Ammon's horn (tissue), 1 donor: ENCODE results near the gene LRRC38.
A peak's percentile ranks its signal among the peaks of the same experiment; 100 is the strongest.
"Not testable (repeated sequence)": the region's sequence is repeated elsewhere in the genome, so short reads cannot be mapped to it uniquely, and the experiment has no call there.

Experiments used
- DNase-seq: peaks from one replicate; pipeline ENCODE4 v3.0.0-alpha.2; 2016; ENCODE audit warnings: low spot score

The LRRC38 gene

DNA sequence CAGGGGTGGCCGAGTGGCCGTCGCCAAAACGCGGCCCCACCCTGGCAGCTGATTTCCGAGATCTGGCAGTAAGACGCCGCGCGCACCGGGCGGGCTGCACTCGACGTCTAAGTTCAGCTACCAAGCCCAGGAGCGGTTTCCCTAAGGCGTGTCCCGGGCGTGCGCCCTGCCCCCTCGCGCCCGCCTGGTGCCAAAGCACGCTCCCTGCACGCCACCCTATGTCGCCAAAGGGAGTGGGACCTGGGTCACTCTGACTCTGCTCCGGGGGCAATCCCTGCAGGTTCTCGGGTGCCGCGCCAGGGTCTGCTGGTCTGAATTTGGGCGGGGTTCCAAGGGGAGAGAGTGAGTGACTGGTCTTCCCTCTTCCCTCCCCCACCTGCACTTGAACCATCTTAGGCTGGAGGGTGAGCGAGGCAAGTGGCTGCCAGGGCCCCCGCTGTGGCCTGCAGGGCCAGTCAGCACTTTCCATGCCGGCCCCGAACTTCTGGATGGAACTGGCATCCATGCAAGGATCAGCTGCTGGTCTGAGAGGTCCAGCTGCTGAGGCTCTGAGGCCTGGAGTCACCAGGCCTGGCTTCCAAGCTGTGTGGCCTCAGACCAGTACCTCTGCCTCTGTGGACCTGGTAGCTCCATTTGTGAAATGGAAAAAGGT is at the start of gene LRRC38:
TSS of gene LRRC38 (minus strand) at position 109 of the 652 bp plus-strand sequence. CDS start 410 bp downstream, outside the sequence.
- DNase-seq = no peak

- DNase-seq = not testable (repeated sequence)
Observed at GRCh38 chr1:13562981-13563380, 49.2 kb upstream of the LRRC38 start.

DNA sequence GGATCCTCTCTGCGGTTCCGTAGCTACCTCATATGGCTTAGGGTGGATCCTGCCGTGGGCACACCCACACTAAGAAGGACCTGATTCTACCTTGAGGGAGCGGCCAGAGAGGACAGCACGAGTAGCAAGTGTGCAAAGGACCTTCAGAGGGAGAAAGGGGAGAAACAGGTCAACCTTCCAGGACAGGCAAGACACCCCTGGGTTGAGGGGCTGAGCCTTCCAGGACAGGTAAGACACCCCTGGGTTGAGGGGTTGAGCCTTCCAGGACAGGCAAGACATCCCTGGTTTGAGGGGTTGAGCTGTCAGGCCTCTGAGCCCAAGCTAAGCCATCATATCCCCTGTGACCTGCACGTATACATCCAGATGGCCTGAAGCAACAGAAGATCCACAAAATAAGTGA is 46.7 kb upstream of the LRRC38 start:
- DNase-seq = no peak

- no peak for DNase-seq
Observed at GRCh38 chr1:13556224-13556764, 42.5 kb upstream of the LRRC38 start.

DNA sequence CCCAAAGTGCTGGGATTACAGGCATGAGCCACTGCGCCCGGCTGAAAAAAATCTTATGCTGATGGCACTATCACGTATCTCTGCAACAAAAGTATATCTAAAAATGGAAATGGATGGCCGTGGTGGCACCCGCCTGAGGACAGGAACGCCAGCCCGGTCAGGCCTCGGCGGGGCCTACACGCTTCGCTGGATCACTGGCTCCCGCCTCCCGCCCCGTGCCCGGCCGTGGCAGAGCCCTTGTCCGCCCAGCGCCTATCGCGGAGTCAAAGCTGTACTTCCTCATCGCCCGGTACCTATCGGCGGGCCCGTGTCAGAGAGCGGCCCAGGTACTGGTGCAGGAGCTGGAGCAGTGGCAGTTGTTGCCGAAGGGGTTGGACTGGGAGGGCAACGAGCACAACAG is 41.0 kb upstream of the LRRC38 start:
- no peak for DNase-seq

- no peak for DNase-seq
Observed at GRCh38 chr1:13550663-13551062, 36.9 kb upstream of the LRRC38 start.

- DNase-seq = peak; percentile 80
Observed at GRCh38 chr1:13549521-13549920, 35.7 kb upstream of the LRRC38 start.

DNA sequence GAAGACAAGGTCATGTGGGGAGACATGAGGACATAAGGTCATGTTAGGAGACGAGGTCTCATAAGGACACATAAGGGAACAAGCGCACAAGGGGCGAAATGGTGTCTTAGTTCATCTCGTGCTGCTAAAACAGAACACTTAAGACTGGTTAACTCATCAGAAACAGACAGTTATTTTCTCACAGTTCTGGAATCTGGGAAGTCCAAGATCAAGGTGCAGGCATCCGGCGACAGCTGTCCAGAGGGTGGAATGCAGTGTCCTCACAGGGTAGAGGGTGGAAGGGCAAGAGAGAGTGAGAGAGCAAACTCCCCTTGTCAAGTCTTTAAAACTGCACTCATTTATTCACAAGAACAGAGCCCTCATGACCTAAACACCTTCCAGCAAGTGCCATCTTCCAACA is 35.2 kb upstream of the LRRC38 start:
- DNase-seq = no peak

DNA sequence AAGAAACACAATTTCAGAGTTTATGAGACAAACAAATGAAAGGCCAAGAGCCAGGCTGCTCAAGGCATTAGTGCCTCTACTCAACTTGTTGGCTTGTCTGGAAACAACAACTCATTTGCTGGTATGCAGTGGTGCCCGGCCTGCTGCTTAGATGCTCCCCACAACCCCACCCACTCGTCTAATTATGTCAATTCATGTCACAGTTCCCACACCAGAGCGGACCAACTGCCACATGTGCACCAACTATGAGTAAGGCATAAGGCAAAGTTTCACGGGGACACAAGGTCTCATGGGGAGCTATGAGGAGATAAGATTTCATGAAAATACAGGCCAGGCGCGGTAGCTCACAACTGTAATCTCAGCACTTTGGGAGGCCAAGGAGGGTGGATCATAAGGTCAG is 34.5 kb upstream of the LRRC38 start:
- no peak for DNase-seq

GRCh38 chr1:13546791-13547190 is 33.0 kb upstream of the LRRC38 start:
- no peak for DNase-seq

DNA sequence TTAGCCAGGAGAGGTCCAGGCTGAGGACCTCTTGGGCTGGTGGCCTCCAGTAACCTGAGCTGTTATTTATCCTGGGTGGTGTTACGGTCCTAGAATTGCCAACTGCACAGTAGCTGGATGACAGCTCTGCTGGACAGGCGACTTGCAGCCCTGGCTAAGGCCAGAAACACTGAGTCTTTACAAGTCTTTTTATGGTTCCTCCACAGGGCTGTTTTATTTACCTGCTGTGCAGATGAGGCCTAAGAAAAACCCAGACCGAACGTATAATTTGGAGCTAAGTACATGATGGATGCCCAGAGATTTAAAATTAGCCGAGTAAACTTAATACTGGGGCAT is 30.4 kb upstream of the LRRC38 start:
- no peak for DNase-seq

- DNase-seq = peak; percentile 77
Observed at GRCh38 chr1:13543451-13544220, 29.8 kb upstream of the LRRC38 start.

DNA sequence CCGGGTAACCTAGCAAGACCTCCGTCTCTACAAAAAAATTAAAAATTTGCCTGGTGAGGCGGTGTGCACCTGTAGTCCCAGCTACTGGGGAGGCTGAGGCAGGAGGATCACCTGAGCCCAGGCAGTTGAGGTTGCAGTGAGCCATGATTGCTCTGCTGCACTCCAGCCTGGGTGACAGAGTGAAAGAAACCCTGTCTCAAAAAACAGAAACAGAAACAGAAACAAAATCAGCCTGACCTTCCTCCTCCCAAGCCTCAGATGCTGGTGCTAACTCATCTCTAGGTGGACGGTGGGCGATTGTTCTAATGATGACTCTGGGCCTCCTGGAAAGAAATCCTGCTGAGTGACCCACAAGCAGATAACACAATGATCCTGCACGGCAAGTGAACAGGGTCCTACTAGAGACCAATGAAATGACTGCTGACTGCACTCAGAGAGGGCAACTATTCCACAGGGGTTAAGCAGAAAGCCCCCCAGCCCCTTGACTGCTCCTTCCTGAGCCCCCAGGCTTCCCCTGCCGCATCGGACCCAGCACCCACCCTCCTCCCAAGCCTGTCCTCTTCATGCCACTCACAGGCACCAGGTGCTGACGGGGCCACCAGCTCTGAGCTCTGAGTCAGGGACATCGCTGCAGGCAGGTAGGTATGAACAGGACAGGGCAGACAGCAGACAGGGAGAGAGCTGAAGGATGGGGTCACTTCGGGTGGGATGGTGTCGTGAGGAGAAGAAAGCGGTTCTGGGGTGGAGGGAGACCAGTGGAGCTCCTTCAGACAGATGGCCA is 27.8 kb upstream of the LRRC38 start:
- DNase-seq = no peak

GRCh38 chr1:13540866-13541265 is 27.1 kb upstream of the LRRC38 start:
- DNase-seq = peak; percentile 39

GRCh38 chr1:13539683-13540082 is 25.9 kb upstream of the LRRC38 start:
- DNase-seq = no peak

GRCh38 chr1:13538832-13539231 is 25.0 kb upstream of the LRRC38 start:
- DNase-seq = no peak

GRCh38 chr1:13536571-13536970 is 22.8 kb upstream of the LRRC38 start:
- DNase-seq = no peak

DNA sequence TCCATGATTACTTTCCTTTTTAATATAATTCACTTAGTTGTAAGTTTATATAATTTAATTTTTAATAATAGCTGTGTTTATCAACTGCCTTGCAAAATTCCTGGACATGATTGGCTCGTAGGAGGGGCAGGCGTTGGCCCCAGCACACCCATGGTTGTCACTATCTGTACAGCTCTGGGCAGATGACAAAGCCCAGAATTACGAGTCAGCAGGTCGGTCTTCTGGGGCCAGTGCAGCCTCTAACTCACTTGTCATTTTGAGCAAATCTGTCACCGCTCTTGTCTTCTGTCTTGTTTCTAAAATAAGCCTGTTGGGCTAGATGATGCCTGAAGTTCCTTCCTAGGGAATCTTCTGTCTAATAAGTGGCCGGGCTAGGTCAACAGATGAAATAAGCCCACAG is 21.4 kb upstream of the LRRC38 start:
- no peak for DNase-seq

GRCh38 chr1:13528320-13528719 is 14.5 kb upstream of the LRRC38 start:
- DNase-seq = no peak

DNA sequence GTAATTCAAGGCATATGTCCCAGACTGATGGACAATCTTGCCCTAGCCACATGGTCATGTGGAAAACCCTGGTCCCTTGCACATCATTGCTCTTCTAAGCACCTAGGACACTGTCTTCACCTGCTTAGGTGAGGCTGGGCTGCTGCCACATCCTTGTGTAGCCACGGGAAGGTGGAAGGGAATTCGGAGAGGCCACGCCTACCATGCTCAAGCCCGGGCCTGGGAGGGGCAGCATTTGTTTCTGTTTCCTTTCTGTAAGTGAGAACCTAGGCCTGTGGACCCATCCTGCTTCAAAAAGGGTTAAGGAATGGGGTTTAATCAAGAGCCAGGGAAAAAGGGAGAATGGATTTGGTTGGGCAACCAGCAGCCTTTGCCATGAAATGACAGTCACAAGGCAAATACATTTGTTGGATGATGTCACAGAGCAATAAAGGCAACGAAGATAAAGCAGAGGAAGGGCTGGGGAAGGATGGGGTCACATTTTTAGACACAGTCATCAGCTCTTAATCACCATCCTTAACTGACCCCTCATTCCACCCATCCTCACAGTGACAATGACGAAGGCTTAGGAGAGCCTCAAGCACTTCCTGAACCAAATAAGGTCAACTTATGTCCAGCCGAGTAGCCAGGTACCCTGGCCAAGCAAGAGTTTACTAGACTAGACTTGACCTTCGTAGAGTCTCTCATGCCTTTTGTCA is 10.1 kb upstream of the LRRC38 start:
- no peak for DNase-seq

DNA sequence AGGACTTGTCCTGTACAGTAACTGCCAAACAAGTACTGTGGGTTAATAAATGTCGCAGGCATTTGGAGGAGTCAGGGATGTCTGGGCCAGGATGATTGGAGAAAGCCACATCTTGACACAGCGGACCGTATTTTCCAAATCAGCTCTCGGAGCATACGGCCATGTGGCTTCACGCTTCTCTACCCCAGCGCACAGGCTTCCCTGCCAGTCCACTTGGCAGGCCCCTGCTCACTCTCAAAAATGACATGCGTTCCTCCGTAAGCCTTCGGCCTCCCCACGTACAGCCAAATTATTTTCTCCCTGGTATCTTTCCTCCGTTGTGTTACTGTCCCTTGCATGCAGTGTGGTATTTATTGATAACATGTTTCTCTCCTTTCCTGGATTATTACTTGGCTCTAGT is 7.2 kb upstream of the LRRC38 start:
- no peak for DNase-seq

DNA sequence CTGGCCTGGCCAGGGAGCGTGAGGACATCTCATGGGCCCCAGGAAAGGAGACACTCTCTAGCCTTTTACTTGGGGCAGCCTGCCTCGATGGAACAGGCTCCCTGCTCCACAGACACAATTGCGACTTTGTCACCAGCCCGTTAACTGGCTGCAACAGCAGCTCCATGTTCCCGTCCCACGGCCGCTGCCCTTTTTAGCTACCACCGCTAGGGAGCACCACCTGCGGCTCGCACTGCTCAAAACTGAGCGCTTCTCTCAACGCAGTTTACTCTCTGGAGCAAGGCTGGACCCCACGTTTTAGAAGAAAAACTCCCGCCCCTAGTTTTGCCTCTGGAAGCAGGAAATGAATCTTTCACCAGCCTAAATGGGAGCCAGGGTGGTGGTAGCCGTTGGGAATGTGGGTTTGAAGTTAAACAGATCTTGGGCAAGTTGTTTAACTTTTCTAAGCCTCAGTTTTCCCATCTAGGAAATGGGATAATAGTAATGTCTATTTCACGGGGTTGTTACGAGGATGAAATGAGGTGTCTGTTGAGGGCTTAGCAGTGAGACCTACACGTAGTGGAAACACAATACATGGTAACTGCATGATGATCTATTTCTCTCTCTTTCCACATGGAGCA is 3.5 kb upstream of the LRRC38 start:
- no peak for DNase-seq
